Spleen (tissue), 7 donors: ENCODE results near the gene ST6GALNAC3.

Experiments
- CTCF ChIP-seq, 11 experiments: fragments of 200-600 bp in 7 of 11; fragments of 450-650 bp in 4 of 11; sonication (generic) in 4 of 11; IDR thresholded peaks in 8 of 11; conservative IDR thresholded peaks in 3 of 11; 1 replicate in 7 of 11; 2 replicates in 4 of 11; pipeline versions ENCODE4 v1.4.0 to v1.8.0; 2016 to 2021; ENCODE audit warnings: antibody characterized with exemption in 11 of 11, inconsistent platforms in 4 of 11, mild to moderate bottlenecking in 1 of 11
- POLR2A ChIP-seq, 3 donors: fragments of 450-650 bp; IDR thresholded peaks; one replicate each; pipeline ENCODE4 v1.5.1; 2017; ENCODE audit warnings: antibody characterized with exemption in 3 of 3, mild to moderate bottlenecking in 1 of 3
- donor health status: DM: no; HTN: no; CAD: no; lungs with moderate emphysema.
- donor health status: DM: no; HTN: no; CAD: no.
- donor health status: DM: no; HTN: no; CAD: no.

GRCh38 chr1:76122271-76122670, 47.7 kb downstream of the ST6GALNAC3 start:
- no peak for TF ChIP-seq CTCF (IDR thresholded peaks at IDR 0.05 in 8 of 11, conservative IDR thresholded peaks at IDR 0.05 in 3 of 11)
- TF ChIP-seq POLR2A (IDR thresholded peaks at IDR 0.05) = no peak
